ENCODE measurements around the gene CLC. TPM values are rescaled to one million over a fixed set of nuclear protein-coding genes. Genes with fewer than 3 reads are reported as not detected.

Gene CLC
- total RNA-seq, 2 donors from 2014 or later = not detected

DNA sequence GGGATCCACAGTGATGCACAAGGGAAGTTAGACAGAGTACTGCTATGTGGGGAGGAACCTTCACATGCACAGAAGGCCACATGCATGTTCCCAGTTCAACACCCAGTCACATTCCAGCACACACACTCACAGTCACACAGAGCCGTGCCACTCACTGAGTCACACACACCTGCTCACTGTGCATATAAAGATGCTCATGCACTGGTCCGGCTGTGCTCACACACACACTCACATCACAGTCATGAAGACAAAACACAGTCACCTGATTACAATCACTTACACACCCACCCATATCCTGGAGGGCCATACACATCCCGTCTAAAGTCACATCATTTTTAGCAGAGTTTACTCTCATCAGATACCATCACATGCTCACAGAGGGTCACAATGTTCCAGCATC lies 478 bp downstream of the CLC start:
- Histone ChIP-seq H3K36me3 (no peaks in the 10 kb centered on the region), H3K27ac (no peak overlapping the region), H3K4me1 (no peaks in the 10 kb centered on the region), H3K27me3 (no peaks in the 10 kb centered on the region), H3K4me3 (no peak overlapping the region), H3K9me3 (no peaks in the 10 kb centered on the region)
- TF ChIP-seq, protein P1, sequence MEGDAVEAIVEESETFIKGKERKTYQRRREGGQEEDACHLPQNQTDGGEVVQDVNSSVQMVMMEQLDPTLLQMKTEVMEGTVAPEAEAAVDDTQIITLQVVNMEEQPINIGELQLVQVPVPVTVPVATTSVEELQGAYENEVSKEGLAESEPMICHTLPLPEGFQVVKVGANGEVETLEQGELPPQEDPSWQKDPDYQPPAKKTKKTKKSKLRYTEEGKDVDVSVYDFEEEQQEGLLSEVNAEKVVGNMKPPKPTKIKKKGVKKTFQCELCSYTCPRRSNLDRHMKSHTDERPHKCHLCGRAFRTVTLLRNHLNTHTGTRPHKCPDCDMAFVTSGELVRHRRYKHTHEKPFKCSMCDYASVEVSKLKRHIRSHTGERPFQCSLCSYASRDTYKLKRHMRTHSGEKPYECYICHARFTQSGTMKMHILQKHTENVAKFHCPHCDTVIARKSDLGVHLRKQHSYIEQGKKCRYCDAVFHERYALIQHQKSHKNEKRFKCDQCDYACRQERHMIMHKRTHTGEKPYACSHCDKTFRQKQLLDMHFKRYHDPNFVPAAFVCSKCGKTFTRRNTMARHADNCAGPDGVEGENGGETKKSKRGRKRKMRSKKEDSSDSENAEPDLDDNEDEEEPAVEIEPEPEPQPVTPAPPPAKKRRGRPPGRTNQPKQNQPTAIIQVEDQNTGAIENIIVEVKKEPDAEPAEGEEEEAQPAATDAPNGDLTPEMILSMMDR (IDR thresholded peaks at IDR 0.05) = no peak
- no peak for DNase-seq (ENCODE audit: low spot score)

DNA sequence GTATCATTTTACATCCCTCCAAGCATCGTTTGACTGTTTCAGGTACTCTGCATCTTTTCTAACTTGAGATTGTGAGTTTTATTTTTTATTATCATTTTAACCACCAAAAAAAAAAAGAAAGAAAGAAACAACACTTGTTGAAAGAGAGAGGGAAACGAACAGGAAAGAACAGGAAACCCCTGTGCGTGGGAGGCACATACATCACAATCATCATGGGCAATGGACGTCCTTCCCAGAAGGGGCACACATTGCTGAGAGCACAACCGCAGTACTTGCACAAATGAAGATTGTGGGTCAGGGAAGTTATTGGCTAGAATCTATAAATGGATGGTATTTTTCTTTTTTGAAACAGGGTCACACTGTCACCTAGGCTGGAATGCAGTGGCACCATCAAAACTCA lies 1.7 kb downstream of the CLC start:
- H3K4me1 ChIP-seq = no peaks in the 10 kb centered on the region
- TF ChIP-seq, protein P1 (IDR thresholded peaks at IDR 0.05) = no peak
- no peaks in the 10 kb centered on the region for H3K9me3 ChIP-seq
- H3K4me3 ChIP-seq = no peak overlapping the region
- DNase-seq (ENCODE audit: low spot score) = no peak
- H3K27me3 ChIP-seq = no peaks in the 10 kb centered on the region
- no peak overlapping the region for H3K27ac ChIP-seq
- no peaks in the 10 kb centered on the region for H3K36me3 ChIP-seq

DNA sequence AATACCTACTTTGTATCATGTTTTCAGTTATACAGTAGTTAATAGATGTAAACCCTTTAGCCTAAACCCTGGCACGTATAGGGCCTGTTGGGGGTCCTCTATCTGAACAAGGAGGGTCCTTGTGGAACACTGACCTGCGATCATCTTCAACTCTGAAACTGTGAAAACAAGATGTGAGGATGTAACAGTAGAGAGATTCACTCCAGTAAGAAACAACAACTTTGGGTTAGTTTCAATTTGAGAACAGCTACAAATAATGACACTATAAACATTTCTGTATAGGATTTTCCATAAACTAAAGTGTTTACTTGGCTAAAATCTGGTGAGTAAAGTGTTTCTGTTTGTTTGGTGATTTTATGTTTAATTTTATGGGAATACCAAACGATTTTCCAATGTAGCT lies 2.1 kb downstream of the CLC start:
- Histone ChIP-seq H3K27ac (no peak overlapping the region), H3K9me3 (no peaks in the 10 kb centered on the region), H3K27me3 (no peaks in the 10 kb centered on the region), H3K4me1 (no peaks in the 10 kb centered on the region), H3K4me3 (no peak overlapping the region), H3K36me3 (no peaks in the 10 kb centered on the region)
- no peak for DNase-seq (ENCODE audit: low spot score)
- TF ChIP-seq, protein P1 (IDR thresholded peaks at IDR 0.05) = no peak

DNA sequence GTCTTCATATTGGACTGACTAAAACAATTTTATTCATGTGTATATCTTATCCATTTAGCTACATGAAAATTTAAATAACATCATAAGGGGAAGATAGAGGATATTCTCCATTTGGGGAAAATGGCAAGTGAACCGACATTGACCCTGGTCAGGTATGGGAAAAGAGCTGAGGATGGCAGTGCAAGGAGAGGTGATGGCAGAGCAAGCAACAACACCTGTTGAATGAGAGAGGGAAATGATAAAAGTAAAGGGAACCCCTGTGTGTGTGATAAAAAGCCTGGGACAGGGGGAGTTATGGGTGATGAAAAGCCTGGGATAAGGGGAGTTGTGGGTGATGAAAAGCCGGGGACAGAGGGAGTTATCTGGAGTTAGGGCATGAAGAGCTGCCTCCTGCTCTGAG lies 4.0 kb downstream of the CLC start:
- Histone ChIP-seq H3K36me3 (no peaks in the 10 kb centered on the region), H3K4me1 (no peaks in the 10 kb centered on the region), H3K9me3 (no peaks in the 10 kb centered on the region), H3K4me3 (no peak overlapping the region), H3K27me3 (no peaks in the 10 kb centered on the region), H3K27ac (no peak overlapping the region)
- TF ChIP-seq, protein P1 (IDR thresholded peaks at IDR 0.05) = no peak
- DNase-seq (ENCODE audit: low spot score) = no peak

DNA sequence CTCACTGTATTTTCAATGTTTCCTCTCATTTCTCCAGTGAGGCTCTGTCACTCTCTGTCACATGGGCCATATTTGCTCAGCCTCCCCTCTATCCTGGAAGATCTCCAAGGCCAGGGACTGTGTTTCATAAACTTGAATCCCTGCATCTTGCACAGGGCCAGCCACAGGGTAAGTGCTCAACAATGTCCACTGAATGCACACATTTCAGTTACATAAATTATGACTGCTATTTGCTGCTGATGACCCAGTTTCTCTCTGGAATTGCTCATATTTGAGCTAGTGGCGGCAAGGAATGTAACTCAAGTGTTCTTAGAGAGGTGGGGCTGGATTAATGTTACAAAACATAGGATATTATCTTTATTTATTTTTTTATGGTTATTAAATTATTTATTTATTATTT lies 6.1 kb downstream of the CLC start:
- no peaks in the 10 kb centered on the region for H3K4me1 ChIP-seq
- H3K27ac ChIP-seq = no peak overlapping the region
- no peak for DNase-seq (ENCODE audit: low spot score)
- no peaks in the 10 kb centered on the region for H3K36me3 ChIP-seq
- no peaks in the 10 kb centered on the region for H3K9me3 ChIP-seq
- TF ChIP-seq, protein P1 (IDR thresholded peaks at IDR 0.05) = no peak
- no peak overlapping the region for H3K4me3 ChIP-seq
- H3K27me3 ChIP-seq = no peaks in the 10 kb centered on the region

DNA sequence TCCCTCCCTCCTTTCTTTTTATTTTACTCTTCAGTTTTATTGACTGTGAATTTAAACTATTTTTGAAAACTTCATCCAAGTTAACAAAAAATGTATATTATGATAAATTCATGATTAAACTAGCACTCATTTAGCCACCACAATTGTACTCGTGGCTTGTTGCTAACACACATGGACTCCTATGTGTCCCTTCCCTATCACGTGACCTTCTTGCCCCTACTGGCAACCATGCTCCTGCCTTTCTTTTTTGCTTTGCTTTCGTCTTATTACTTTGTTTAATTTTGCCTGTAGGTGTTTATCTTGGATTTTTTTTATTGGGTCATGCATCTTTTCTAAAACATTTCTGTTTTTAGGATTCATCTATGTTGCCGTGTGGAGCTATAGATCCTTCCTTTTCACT lies 8.2 kb downstream of the CLC start:
- H3K9me3 ChIP-seq = no peaks in the 10 kb centered on the region
- no peaks in the 10 kb centered on the region for H3K4me1 ChIP-seq
- H3K4me3 ChIP-seq = no peak overlapping the region
- TF ChIP-seq, protein P1 (IDR thresholded peaks at IDR 0.05) = no peak
- no peaks in the 10 kb centered on the region for H3K36me3 ChIP-seq
- no peak overlapping the region for H3K27ac ChIP-seq
- no peak for DNase-seq (ENCODE audit: low spot score)
- no peaks in the 10 kb centered on the region for H3K27me3 ChIP-seq
